Spleen (tissue), 7 donors: ENCODE measurements around the gene SPATC1L.

ENCODE experiments used
- POLR2A ChIP-seq, 3 donors: fragments of 450-650 bp; IDR thresholded peaks; one replicate each; pipeline ENCODE4 v1.5.1; 2017; ENCODE audit warnings: antibody characterized with exemption in 3 of 3, mild to moderate bottlenecking in 1 of 3
- POLR2AphosphoS5 ChIP-seq, 3 donors: sonication (generic); formaldehyde crosslinking; IDR thresholded peaks; one replicate each; pipeline ENCODE4 v1.5.1; 2017; ENCODE audit warnings: antibody characterized with exemption in 3 of 3
- TF ChIP-seq, protein P1 (sequence below), 11 experiments: fragments of 200-600 bp in 7 of 11; fragments of 450-650 bp in 4 of 11; sonication (generic) in 4 of 11; IDR thresholded peaks in 8 of 11; conservative IDR thresholded peaks in 3 of 11; 1 replicate in 7 of 11; 2 replicates in 4 of 11; pipeline versions ENCODE4 v1.4.0 to v1.8.0; 2016 to 2021; ENCODE audit warnings: antibody characterized with exemption in 11 of 11, inconsistent platforms in 4 of 11, mild to moderate bottlenecking in 1 of 11
- donor health status: DM: no; HTN: no; CAD: no; lungs with moderate emphysema.
- donor health status: DM: no; HTN: no; CAD: no.
- donor health status: DM: no; HTN: no; CAD: no.

DNA sequence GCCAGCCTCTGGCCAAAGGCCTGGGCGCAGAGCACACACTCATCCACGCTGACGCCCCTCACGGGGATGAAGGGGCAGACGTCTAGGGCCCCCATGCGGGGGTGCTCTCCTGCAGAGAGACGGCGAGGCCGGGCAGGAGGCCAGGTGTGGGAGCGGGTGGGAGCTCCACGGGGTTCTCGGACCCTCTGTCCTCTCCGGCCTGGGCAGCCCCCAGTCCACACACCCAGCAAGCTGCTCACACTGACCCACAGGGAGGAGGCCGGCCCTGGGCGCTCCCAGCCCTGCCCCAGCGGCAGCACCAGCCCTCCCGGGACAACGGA, 31.4 kb downstream of the SPATC1L start:
- TF ChIP-seq, protein P1, sequence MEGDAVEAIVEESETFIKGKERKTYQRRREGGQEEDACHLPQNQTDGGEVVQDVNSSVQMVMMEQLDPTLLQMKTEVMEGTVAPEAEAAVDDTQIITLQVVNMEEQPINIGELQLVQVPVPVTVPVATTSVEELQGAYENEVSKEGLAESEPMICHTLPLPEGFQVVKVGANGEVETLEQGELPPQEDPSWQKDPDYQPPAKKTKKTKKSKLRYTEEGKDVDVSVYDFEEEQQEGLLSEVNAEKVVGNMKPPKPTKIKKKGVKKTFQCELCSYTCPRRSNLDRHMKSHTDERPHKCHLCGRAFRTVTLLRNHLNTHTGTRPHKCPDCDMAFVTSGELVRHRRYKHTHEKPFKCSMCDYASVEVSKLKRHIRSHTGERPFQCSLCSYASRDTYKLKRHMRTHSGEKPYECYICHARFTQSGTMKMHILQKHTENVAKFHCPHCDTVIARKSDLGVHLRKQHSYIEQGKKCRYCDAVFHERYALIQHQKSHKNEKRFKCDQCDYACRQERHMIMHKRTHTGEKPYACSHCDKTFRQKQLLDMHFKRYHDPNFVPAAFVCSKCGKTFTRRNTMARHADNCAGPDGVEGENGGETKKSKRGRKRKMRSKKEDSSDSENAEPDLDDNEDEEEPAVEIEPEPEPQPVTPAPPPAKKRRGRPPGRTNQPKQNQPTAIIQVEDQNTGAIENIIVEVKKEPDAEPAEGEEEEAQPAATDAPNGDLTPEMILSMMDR (IDR thresholded peaks at IDR 0.05 in 8 of 11, conservative IDR thresholded peaks at IDR 0.05 in 3 of 11) = no peak
- TF ChIP-seq POLR2AphosphoS5 (IDR thresholded peaks at IDR 0.05) (no peak), POLR2A (IDR thresholded peaks at IDR 0.05) (no peak)
